Measurements from ENCODE around the gene SHC3.

GRCh38 chr9:89036383-89036782 lies 142.2 kb downstream of the SHC3 start:
- TF ChIP-seq CTCF (conservative IDR thresholded peaks at IDR 0.05 in 1 of 2, IDR thresholded peaks at IDR 0.05 in 1 of 2; ENCODE audit: low read depth in 1 of 2, low read length in 2 of 2) (no peak), EZH2 (IDR thresholded peaks at IDR 0.05; ENCODE audit: low read length, missing control alignments) (no peak)
